Esophagus mucosa (tissue), 1 donor: ENCODE measurements around the gene ZNF778. TPM values are rescaled to one million over a fixed set of nuclear protein-coding genes. Genes with fewer than 3 reads are reported as not detected.
A peak's percentile ranks its signal among the peaks of the same experiment; 100 is the strongest.

ENCODE experiments used
- ATAC-seq: fragments of 200-7000 bp; cut with Tn5 transposase; one replicate; pipeline ENCODE4 v1.9.1; 2020
- total RNA-seq: library from RNA; stranded (reverse); gene quantifications from one replicate; pipeline ENCODE4 v1.2.4, GENCODE V29; 2023
- donor health status: DM: yes; HTN: yes; CAD: no.

The ZNF778 gene
- 5.3 TPM for total RNA-seq

- ATAC-seq = peak; percentile 90
Observed at GRCh38 chr16:89217388-89218191, at the start of gene ZNF778. TSS of gene ZNF778 (plus strand) at chr16:89217703. CDS start at chr16:89221128, 3,425 bp downstream.

DNA sequence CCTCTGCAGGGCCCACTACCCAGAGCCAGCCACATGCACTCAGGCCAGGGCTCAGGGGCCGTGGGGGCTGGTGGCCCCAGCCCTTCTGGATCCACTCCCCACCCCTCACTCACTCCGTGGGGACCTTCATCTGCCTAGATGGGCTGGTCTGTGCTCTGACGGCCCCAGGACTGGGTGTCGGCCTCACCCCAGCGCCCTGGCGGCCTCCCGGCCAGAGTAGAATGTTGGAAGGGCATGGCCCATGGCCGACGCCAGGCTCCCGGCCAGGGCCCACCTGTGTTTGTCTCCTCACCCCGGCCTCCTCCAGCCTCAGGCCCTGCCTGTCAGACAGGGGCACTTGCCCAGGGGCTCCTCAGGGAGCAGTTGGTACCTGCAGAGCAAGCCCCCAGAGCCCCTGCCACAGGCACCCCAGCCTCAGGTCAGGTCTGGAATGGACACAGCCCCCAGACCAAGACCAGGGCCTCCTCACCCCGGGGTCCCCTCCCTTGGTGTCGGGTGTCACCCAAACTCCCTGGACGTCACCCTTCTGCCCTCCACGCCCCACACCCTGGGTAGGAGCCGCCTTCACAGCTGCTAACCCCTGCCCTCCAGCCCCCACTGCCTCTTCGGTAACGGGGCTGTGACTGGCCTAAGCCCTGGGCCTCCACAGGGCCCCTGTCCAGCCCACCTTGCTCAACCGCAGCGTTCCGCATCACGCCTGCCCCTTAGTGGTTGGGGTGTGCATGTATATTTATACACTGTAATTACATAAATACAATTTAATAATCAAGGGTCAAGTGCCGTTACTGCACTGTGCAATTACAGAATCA lies 48.9 kb upstream of the ZNF778 start:
- no peak for ATAC-seq

- ATAC-seq = no peak
Observed at GRCh38 chr16:89169778-89170177, 47.7 kb upstream of the ZNF778 start.

- ATAC-seq = no peak
Observed at GRCh38 chr16:89170346-89171215, 46.9 kb upstream of the ZNF778 start.

DNA sequence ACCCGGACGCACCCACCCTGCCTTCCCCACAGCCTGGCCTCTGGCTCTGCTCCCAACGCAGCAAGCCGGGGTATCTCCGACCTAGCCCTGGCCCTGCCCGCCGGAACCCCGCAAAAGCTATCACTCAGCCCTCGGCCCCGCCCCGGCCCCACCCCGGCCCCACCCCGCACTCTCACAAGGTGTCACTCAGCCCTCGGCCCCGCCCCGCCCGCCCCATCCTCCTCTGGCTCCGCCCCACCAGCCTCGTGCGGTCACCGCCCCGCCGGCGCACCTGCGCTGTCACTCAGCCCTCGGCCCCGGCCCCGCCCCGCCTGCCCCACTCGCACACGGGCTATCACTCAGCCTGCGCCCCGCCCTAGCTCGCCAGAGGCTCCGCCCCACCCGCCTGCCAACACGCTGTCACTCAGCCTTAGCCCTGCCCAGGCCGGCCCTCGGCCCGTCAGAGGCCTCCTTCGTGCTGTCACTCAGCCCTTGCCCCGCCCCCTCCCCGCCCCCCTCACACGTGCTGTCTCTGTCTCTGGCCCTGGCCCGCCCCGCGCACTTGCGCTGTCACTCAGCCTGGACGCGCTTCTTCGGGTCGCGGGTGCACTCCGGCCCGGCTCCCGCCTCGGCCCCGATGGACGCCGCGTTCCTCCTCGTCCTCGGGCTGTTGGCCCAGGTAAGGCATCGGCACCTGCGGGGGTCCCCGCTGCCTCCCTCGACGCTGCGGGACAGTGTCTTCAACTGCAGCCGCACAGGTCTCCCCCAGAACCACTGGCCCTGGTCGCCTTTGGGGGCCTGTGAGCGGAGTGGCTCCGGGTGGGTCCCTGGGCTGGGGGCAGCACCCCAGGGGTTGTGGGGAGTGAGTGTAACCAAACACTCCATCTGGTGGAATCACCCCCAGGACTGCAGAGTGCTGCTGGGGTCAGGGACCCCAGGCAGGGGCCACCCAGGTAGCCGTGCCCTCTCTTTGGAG lies 46.0 kb upstream of the ZNF778 start, which contains the start of gene CDH15:
Gene CDH15, plus strand, starts transcription at position 533 of the 955 bp plus-strand sequence. Its CDS starts 84 bp downstream, at position 617.
- peak; percentile 93 for ATAC-seq

GRCh38 chr16:89172171-89172527 lies 45.4 kb upstream of the ZNF778 start:
- no peak for ATAC-seq

- ATAC-seq = no peak
Observed at GRCh38 chr16:89172528-89173173, 44.9 kb upstream of the ZNF778 start.

- no peak for ATAC-seq
Observed at GRCh38 chr16:89173174-89173921, 44.2 kb upstream of the ZNF778 start.

- no peak for ATAC-seq
Observed at GRCh38 chr16:89174055-89174827, 43.3 kb upstream of the ZNF778 start.

GRCh38 chr16:89174877-89175276 lies 42.6 kb upstream of the ZNF778 start:
- ATAC-seq = no peak

DNA sequence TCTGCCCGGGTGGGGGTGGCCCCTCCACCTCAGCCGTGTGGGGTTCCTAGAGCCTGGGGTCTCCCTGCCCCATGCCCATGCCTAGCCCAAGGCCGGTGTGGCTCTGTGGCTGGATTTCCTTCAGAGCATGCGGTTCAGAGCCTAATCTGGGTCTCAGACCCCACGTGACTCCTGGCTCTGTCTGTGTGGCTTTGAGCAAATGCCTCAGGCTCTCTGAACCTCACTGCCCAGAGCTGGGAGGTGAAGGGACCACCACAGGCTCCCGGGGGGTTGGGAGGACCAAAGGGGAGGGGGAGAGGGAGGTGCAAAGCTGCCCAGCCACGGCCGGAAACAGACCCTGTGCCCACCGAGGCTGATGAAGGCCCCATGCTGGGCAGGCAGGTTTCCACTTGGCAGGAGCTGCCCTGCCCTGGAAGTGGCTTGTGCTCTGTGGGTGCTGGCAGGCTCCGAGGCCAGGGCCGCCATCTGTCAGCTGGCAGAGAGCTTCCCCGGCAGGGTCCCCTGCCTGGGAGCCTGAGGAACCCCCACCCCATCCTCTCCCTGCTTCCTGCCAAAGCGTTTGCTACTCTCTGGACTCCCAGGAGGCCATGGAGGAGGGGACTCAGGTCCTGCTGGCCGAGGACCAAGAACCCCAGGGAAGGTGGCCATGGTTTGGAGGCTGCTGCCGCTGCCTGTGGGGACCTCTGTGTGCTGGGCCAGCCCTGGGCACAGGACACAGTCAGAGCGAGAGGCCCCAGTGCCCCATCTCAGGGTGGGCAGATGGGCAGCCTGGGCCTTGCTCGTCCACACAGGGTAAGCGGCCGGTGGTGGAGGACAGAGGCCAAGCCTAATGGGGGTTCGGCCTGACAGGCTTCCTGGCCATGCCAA lies 42.0 kb upstream of the ZNF778 start:
- ATAC-seq = no peak

- no peak for ATAC-seq
Observed at GRCh38 chr16:89176147-89176690, 41.3 kb upstream of the ZNF778 start.

DNA sequence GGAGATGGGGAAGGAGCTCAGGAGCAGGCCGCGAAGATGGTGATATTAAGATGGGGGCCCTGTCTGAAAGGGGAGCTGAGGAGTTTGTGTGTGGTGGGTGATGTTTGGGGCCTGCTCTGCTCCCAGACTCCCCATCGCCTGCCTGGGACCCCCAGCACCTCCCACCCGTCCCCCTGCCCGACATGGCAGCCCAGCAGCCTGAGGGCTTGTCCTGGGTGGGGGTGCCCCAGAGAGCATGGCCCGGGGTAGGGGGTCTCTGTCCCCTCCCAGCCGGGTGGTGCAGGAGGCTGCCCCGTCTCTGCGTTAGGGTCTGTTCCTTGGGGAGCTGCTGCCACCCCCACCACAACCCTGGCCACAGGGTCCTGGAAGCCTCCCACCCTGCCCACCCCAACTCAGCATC lies 40.8 kb upstream of the ZNF778 start:
- ATAC-seq = no peak

GRCh38 chr16:89177501-89177900 lies 40.0 kb upstream of the ZNF778 start:
- no peak for ATAC-seq

- ATAC-seq = no peak
Observed at GRCh38 chr16:89178453-89179147, 38.9 kb upstream of the ZNF778 start.

- ATAC-seq = no peak
Observed at GRCh38 chr16:89179148-89179484, 38.4 kb upstream of the ZNF778 start.

DNA sequence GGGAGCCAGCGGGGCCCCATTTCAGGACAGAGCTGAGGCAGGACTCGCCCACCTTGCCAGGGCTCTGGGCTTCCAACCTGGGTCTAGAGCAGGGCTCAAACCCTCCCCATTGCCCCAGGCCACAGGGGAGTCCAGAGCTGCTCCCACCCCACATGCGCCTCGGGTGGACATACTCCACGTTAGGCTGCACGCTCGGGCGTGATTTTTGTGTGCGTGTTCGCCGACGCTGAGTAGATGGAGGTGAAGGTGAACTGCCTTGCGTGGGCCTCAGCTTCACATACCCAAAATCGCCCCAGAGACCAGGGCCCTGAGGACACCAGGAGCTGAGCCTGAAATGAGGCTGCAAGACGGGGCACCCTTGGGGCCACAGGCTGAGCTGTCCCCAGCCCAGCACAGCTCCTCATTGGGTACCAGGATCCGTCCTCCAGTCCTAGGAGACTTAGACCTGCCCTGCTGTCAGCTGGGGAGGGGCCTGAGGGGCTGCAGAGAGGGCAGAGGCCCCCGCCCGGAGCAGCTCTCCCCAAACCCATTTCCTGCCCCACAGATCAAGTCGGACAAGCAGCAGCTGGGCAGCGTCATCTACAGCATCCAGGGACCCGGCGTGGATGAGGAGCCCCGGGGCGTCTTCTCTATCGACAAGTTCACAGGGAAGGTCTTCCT lies 37.7 kb upstream of the ZNF778 start:
- ATAC-seq = peak; percentile 3
